B cell (primary cell): ENCODE measurements around the gene FOXD1. TPM values are rescaled to one million over a fixed set of nuclear protein-coding genes. Genes with fewer than 3 reads are reported as not detected.

Experiments used
- ATAC-seq: fragments of 200-7000 bp; cut with Tn5 transposase; one replicate; pipeline ENCODE4 v1.10.0; 2021; ENCODE audit warnings: low read depth, mild to moderate bottlenecking, moderate number of reproducible peaks, moderate library complexity
- CTCF ChIA-PET: fragments of 350-600 bp; sonication (Branson Sonifier 250); formaldehyde crosslinking; loops from one replicate; lab custom pipeline; 2021; ENCODE audit warnings: antibody characterized with exemption, inconsistent platforms; lab: Charles Lee
- POLR2A ChIA-PET: fragments of 350-600 bp; sonication (Branson Sonifier 250); formaldehyde crosslinking; loops from one replicate; lab custom pipeline; 2021; ENCODE audit warnings: antibody characterized with exemption; lab: Charles Lee
- DNase-seq: peaks from one replicate; pipeline ENCODE4 v3.0.0; 2013
- H2AFZ ChIP-seq: 2 replicates; pipeline ENCODE4 v1.6.1; 2012; ENCODE audit warnings: mild to moderate bottlenecking, low read depth, low read length; ENCODE audit not compliant: insufficient read depth, poor library complexity, severe bottlenecking
- H3K27ac ChIP-seq, 2 donors: 1 replicate in 1 of 2; 2 replicates in 1 of 2; pipeline ENCODE4 v1.5.1; 2012 to 2013; ENCODE audit warnings: low read length in 2 of 2, mild to moderate bottlenecking in 2 of 2, moderate library complexity in 1 of 2
- H3K27me3 ChIP-seq, 4 experiments: fragments of 200-600 bp in 1 of 4; sonication (generic) in 1 of 4; replicated peaks in 1 of 4; 1 replicate in 2 of 4; 2 replicates in 2 of 4; pipeline versions ENCODE4 v1.6.1 to v1.7.0; 2013 to 2016; ENCODE audit warnings: low read length in 3 of 4, mild to moderate bottlenecking in 2 of 4, mixed read lengths in 1 of 4, moderate library complexity in 1 of 4; ENCODE audit not compliant: insufficient read depth in 4 of 4, control insufficient read depth in 3 of 4; ENCODE audit errors: control extremely low read depth in 1 of 4
- H3K36me3 ChIP-seq, 2 experiments: replicated peaks in 1 of 2; 1 replicate in 1 of 2; 2 replicates in 1 of 2; pipeline versions ENCODE4 v1.6.1 to v1.7.1; 2013; ENCODE audit warnings: low read length in 1 of 2; ENCODE audit not compliant: insufficient read depth in 2 of 2, control insufficient read depth in 1 of 2; ENCODE audit errors: control extremely low read depth in 1 of 2, extremely low read depth in 1 of 2
- H3K4me1 ChIP-seq, 2 donors: fragments of 200-600 bp in 1 of 2; sonication (generic) in 1 of 2; 1 replicate in 1 of 2; 2 replicates in 1 of 2; pipeline versions ENCODE4 v1.5.1 to v1.6.1; 2013 to 2017; ENCODE audit warnings: low read length in 2 of 2; ENCODE audit not compliant: control insufficient read depth in 2 of 2, insufficient read depth in 2 of 2
- H3K4me2 ChIP-seq: replicated peaks from 2 replicates; pipeline ENCODE3; 2012; ENCODE audit warnings: mild to moderate bottlenecking, low read depth, low read length; ENCODE audit not compliant: poor library complexity, severe bottlenecking
- H3K4me3 ChIP-seq, 5 experiments: fragments of 200-600 bp in 1 of 5; sonication (generic) in 1 of 5; 1 replicate in 3 of 5; 2 replicates in 2 of 5; pipeline versions ENCODE4 v1.5.1 to v1.7.0; 2011 to 2016; ENCODE audit warnings: low read length in 4 of 5, mild to moderate bottlenecking in 4 of 5, low read depth in 2 of 5, control low read depth in 1 of 5, moderate library complexity in 1 of 5; ENCODE audit not compliant: insufficient read depth in 1 of 5; ENCODE audit errors: control extremely low read depth in 1 of 5, extremely low read depth in 1 of 5
- H3K79me2 ChIP-seq: fragments of 200-600 bp; sonication (generic); one replicate; pipeline ENCODE4 v1.6.0; 2016; ENCODE audit warnings: low read length; ENCODE audit not compliant: control insufficient read depth, insufficient read depth
- H3K9ac ChIP-seq: fragments of 200-600 bp; sonication (generic); 2 replicates; pipeline ENCODE4 v1.6.1; 2017; ENCODE audit warnings: mild to moderate bottlenecking, low read length, moderate library complexity
- H3K9me3 ChIP-seq, 3 donors: one replicate each; pipeline versions ENCODE4 v1.6.1 to v1.7.1; 2013; ENCODE audit warnings: low read length in 2 of 3; ENCODE audit not compliant: control insufficient read depth in 2 of 3, insufficient read depth in 1 of 3; ENCODE audit errors: control extremely low read depth in 1 of 3
- H4K20me1 ChIP-seq: 2 replicates; pipeline ENCODE4 v1.6.0; 2012; ENCODE audit warnings: mild to moderate bottlenecking, low read length; ENCODE audit not compliant: insufficient read depth, control insufficient read depth, poor library complexity, severe bottlenecking
- H3K27ac Mint-ChIP-seq: one replicate; pipeline ENCODE4 v1.8.0; 2021; ENCODE audit warnings: mixed read lengths
- H3K27me3 Mint-ChIP-seq: one replicate; pipeline ENCODE4 v1.8.0; 2021; ENCODE audit warnings: mixed read lengths
- H3K4me1 Mint-ChIP-seq: one replicate; pipeline ENCODE4 v1.8.0; 2021; ENCODE audit warnings: mixed read lengths
- H3K4me3 Mint-ChIP-seq: one replicate; pipeline ENCODE4 v1.8.0; 2021; ENCODE audit warnings: mixed read lengths
- H3K9me3 Mint-ChIP-seq: one replicate; pipeline ENCODE4 v1.8.0; 2022; ENCODE audit warnings: mixed read lengths; ENCODE audit not compliant: insufficient read depth
- CTCF ChIP-seq: fragments of 200-600 bp; IDR thresholded peaks from one replicate; pipeline ENCODE4 v1.8.0; 2022; ENCODE audit warnings: antibody characterized with exemption, mild to moderate bottlenecking
- EZH2 ChIP-seq: IDR thresholded peaks from 2 replicates; pipeline ENCODE4 v1.6.1; 2012; ENCODE audit warnings: borderline replicate concordance, low read depth, mild to moderate bottlenecking, moderate library complexity, low read length; ENCODE audit not compliant: insufficient read depth, poor library complexity, severe bottlenecking
- whole genome bisulfite sequencing: methylation state at CpG from one replicate; pipeline ENCODE4 v1.1.5; 2013; ENCODE audit warnings: missing lambda C conversion rate; ENCODE audit not compliant: insufficient coverage; 5-methylcytosine and 5-hydroxymethylcytosine counted together
- intact Hi-C: fragments of 100-400 bp; cut with micrococcal nuclease; formaldehyde crosslinking; loops from one replicate; pipeline ENCODE4 v1.10.0; 2022
- polyA plus RNA-seq: library from polyadenylated mRNA; depleted of rRNA; stranded (reverse); fragments of >200 nt; gene quantifications from 2 replicates; pipeline ENCODE4 v1.2.3, GENCODE V29; 2012
- total RNA-seq, 2 donors: library from RNA; stranded (reverse); fragments of 120-200 nt in 1 of 2; gene quantifications; 1 replicate in 1 of 2; 2 replicates in 1 of 2; pipeline versions ENCODE4 v1.2.3 to v1.2.4, GENCODE V29; 2013 to 2022

Gene FOXD1
- total and polyA plus RNA-seq, 2 donors (not counting 1 experiment from before 2014, with no cell fraction given) = 0.34 to 0.49 TPM

DNA sequence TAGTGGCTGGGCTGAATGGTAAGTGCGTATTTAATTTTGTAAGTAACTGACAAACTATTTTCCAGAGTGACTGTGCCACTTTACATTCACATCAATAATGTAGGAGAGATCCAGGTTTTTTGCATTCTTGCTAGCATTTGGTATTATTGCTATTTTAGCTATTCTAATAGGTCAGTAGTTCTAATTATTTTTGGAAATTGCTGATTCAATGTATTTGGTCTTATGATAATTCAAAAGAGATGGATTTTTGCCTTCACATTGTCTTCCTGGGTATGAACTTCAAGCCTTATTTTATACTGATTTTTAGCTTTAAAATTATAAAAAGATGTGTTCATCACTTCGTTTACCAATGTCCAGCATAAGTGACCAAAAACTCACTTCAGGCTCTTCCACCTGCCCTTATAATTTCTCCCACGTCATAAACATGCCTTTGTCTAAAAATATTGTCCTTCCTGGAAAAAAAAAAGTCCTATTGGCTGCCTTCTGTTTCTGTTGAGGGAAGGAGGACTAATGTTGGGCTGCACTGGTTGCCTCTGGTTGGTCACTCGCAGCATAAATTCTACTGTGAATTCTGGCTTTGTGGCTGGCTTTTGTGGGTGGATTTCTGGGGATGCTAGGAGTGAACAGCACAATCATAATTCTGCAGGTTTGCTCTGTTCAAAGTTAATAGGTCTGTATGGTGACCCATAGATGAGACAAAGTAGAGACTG lies 15.2 kb downstream of the FOXD1 start:
- CTCF ChIA-PET = no interaction called here
- H3K27ac Mint-ChIP-seq = no peak overlapping the region

More for the DNA sequence above, 15.2 kb downstream of the FOXD1 start:
- TF ChIP-seq CTCF (no peak), EZH2 (no peak)
- DNase-seq = no peak
- Histone ChIP-seq H3K4me1 (peaks cover 10 to 26% of the 10 kb centered on the region in 2 donors), H3K4me2 (no peak overlapping the region), H3K27ac (no peak overlapping the region), H4K20me1 (no peaks in the 10 kb centered on the region), H3K4me3 (no peak overlapping the region), H3K36me3 (no peaks in the 10 kb centered on the region), H3K27me3 (peaks cover 0 to 53% (median 36%) of the 10 kb centered on the region in 4 experiments), H2AFZ (no peak overlapping the region), H3K79me2 (no peaks in the 10 kb centered on the region), H3K9ac (no peak overlapping the region), H3K9me3 (peaks cover 0 to 12% (median 0%) of the 10 kb centered on the region in 3 donors)
- Mint-ChIP-seq H3K9me3 (peaks cover 4% of the 10 kb centered on the region), H3K4me1 (peaks cover 14% of the 10 kb centered on the region), H3K27me3 (peaks cover 54% of the 10 kb centered on the region), H3K4me3 (no peak overlapping the region)
- WGBS = 100% methylated on average over 1 of the region's 4 CpGs
- intact Hi-C loops = no loop called here
- POLR2A ChIA-PET = no interaction called here
- ATAC-seq = no peak
